ENCODE data around the gene PNLIPRP2. TPM values are rescaled to one million over a fixed set of nuclear protein-coding genes. Genes with fewer than 3 reads are reported as not detected.

The PNLIPRP2 gene
- total RNA-seq, 4 donors from 2014 or later, result not detected

DNA sequence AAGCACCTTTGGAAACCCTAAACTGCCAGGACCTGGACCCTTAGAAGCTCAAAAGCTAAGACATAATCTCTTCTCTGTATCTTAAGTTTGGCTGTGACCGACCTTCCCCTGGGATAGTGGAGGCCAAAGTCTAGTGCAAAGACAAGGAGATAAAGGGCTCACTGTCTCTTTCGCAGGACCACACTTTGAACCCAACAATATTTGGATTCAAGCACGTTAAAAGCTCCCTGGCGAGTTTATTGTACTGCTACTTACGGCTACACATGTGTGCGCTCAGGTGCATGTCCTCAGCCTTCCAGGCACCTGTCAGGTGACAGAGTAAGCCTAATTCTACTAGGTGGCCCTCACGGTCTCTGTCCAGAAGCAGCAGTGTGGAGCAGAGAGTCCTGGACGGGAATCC is 55.9 kb downstream of the PNLIPRP2 start:
- no peak overlapping the region for H3K4me3 ChIP-seq
- peaks cover 0 to 8% (median 0%) of the 10 kb centered on the region in 3 donors for H3K36me3 ChIP-seq
- H3K9me3 ChIP-seq, result no peaks in the 10 kb centered on the region
- TF ChIP-seq, protein P1, sequence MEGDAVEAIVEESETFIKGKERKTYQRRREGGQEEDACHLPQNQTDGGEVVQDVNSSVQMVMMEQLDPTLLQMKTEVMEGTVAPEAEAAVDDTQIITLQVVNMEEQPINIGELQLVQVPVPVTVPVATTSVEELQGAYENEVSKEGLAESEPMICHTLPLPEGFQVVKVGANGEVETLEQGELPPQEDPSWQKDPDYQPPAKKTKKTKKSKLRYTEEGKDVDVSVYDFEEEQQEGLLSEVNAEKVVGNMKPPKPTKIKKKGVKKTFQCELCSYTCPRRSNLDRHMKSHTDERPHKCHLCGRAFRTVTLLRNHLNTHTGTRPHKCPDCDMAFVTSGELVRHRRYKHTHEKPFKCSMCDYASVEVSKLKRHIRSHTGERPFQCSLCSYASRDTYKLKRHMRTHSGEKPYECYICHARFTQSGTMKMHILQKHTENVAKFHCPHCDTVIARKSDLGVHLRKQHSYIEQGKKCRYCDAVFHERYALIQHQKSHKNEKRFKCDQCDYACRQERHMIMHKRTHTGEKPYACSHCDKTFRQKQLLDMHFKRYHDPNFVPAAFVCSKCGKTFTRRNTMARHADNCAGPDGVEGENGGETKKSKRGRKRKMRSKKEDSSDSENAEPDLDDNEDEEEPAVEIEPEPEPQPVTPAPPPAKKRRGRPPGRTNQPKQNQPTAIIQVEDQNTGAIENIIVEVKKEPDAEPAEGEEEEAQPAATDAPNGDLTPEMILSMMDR (IDR thresholded peaks at IDR 0.05), result no peak
- no peak for TF ChIP-seq POLR2A (IDR thresholded peaks at IDR 0.05)
- no peaks in the 10 kb centered on the region for H3K27me3 ChIP-seq
- no peaks in the 10 kb centered on the region for H3K4me1 ChIP-seq
- 78 to 85% methylated on average over 6 to 8 of the region's 8 CpGs for WGBS, 2 donors
- no peak for DNase-seq
- no peak overlapping the region for H3K27ac ChIP-seq
- intact Hi-C loops (cut with DNase I), result no loop called here

DNA sequence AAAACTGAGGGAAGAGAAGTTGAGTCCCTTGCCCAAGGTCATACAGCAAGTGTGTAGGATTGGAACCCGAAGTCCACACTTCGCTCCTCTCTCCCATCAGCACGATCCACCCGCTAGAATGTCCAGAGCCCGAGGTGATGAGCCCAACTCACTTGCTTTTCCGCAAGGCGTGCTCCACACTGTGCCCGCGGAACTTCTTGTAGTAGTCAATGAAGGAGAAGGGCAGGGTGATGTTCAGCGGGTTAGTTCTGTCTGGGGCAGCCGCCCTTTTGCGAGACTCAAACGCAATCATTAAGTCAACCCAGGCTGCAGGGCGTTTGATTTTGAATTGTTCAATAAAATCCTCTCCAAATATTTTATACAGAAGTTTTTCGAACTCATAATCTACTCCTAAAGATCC is 58.6 kb downstream of the PNLIPRP2 start:
- Histone ChIP-seq H3K4me3 (no peak overlapping the region), H3K9me3 (no peaks in the 10 kb centered on the region), H3K36me3 (peaks cover 0 to 8% (median 0%) of the 10 kb centered on the region in 3 donors), H3K4me1 (peaks cover 0 to 7% (median 0%) of the 10 kb centered on the region in 3 donors), H3K27ac (no peak overlapping the region), H3K27me3 (no peaks in the 10 kb centered on the region)
- no peak for DNase-seq
- TF ChIP-seq, protein P1 (IDR thresholded peaks at IDR 0.05), result no peak
- no peak for TF ChIP-seq POLR2A (IDR thresholded peaks at IDR 0.05)
- 85 to 93% methylated on average over 13 to 15 of the region's 15 CpGs for WGBS, 2 donors
- intact Hi-C loops (cut with DNase I), result no loop called here

DNA sequence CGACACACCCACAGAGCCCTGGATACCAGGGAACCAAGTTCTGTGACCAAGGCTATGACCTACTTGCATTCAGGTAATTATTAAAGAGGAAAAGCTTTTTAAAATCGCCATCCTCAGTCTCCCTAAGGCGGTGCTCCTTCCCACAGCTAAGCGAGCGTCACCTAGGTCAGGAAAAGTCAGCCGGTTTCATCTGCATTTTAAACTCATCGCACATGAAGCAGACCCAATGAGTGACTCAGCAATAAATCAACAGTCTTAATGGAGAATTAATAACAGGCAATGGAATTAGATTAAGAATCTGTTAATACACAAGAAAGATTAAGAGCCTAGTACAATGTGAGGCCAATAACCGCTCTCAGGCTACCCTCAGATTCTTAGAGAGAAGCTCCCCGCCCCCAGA is 62.4 kb downstream of the PNLIPRP2 start:
- WGBS, 2 donors, result 77% methylated on average over 7 of the region's 9 CpGs
- no peak for DNase-seq
- no peak overlapping the region for H3K4me3 ChIP-seq
- no peaks in the 10 kb centered on the region for H3K27me3 ChIP-seq
- intact Hi-C loops (cut with DNase I), result loop anchor here (10.0 kb wide), 1 partner anchor 492 kb away; no protein-coding TSS in a partner anchor
- no peak for TF ChIP-seq POLR2A (IDR thresholded peaks at IDR 0.05)
- TF ChIP-seq, protein P1 (IDR thresholded peaks at IDR 0.05), result no peak
- H3K27ac ChIP-seq, result no peak overlapping the region
- no peaks in the 10 kb centered on the region for H3K9me3 ChIP-seq
- H3K36me3 ChIP-seq, result no peaks in the 10 kb centered on the region
- H3K4me1 ChIP-seq, result peaks cover 0 to 13% (median 0%) of the 10 kb centered on the region in 3 donors

DNA sequence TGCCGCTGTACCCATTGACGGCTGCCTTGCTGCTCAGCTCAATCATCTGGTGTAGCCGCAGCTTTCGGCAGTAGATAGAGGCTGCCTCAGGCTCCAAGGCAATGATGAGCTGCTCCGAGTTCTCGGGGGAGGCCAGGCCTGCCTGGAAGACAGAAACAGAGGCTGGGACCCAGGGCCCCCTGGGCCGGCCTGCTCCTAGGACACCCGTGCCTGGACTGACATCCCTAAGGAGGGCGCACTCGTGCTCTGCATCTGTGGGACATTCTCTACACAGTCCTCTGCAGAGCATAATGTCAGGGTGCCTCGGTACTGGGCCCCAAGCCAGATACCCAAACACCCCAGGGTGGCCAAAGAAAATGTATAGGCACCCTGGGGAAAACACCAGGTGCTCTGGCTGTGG is 63.1 kb downstream of the PNLIPRP2 start:
- Histone ChIP-seq H3K4me3 (no peak overlapping the region), H3K9me3 (no peaks in the 10 kb centered on the region), H3K27me3 (no peaks in the 10 kb centered on the region), H3K4me1 (peaks cover 0 to 20% (median 0%) of the 10 kb centered on the region in 3 donors), H3K27ac (no peak overlapping the region), H3K36me3 (no peaks in the 10 kb centered on the region)
- 89 to 96% methylated on average over 3 to 4 of the region's 11 CpGs for WGBS, 2 donors
- DNase-seq, result no peak
- intact Hi-C loops (cut with DNase I), result loop anchor here (10.0 kb wide), 1 partner anchor 491 kb away; no protein-coding TSS in a partner anchor
- TF ChIP-seq, protein P1 (IDR thresholded peaks at IDR 0.05), result no peak
- TF ChIP-seq POLR2A (IDR thresholded peaks at IDR 0.05), result no peak

DNA sequence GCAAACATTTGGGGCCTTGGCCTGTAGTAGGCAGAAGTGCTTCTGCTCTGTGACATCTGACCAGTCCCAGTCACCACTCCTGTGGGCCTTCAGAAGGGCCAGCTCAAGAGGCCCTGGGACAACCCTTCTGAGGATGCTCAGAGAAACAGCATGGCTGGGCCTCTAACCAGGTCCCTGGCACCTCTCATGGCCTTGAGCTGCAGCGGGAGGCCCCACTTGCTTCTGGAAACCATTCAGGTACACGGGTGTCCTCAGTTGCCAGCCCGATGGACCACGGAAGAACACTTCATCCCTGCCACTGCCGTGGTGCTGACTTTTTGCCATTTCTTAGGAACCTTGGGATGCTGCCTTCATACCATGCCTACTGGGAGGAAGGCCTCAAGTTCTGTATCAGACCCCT is 64.0 kb downstream of the PNLIPRP2 start:
- Histone ChIP-seq H3K9me3 (no peaks in the 10 kb centered on the region), H3K27me3 (no peaks in the 10 kb centered on the region), H3K4me1 (peaks cover 0 to 26% (median 0%) of the 10 kb centered on the region in 3 donors), H3K27ac (no peak overlapping the region), H3K4me3 (no peak overlapping the region), H3K36me3 (no peaks in the 10 kb centered on the region)
- intact Hi-C loops (cut with DNase I), result loop anchor here (10.0 kb wide), 1 partner anchor 490 kb away; no protein-coding TSS in a partner anchor
- TF ChIP-seq, protein P1 (IDR thresholded peaks at IDR 0.05), result no peak
- no peak for TF ChIP-seq POLR2A (IDR thresholded peaks at IDR 0.05)
- WGBS, 2 donors, result 90 to 92% methylated on average over 2 to 5 of the region's 5 CpGs
- no peak for DNase-seq

Measured in esophagus squamous epithelium (tissue), 5 donors.